Astrocyte of the hippocampus (primary cell): ENCODE results near the gene PDIA4.
"Not testable (repeated sequence)": the region's sequence is repeated elsewhere in the genome, so short reads cannot be mapped to it uniquely, and the experiment has no call there.

Source experiments
- DNase-seq: peaks from one replicate; pipeline ENCODE4 v3.0.0; 2011; ENCODE audit warnings: low read depth, low spot score

The PDIA4 gene

DNA sequence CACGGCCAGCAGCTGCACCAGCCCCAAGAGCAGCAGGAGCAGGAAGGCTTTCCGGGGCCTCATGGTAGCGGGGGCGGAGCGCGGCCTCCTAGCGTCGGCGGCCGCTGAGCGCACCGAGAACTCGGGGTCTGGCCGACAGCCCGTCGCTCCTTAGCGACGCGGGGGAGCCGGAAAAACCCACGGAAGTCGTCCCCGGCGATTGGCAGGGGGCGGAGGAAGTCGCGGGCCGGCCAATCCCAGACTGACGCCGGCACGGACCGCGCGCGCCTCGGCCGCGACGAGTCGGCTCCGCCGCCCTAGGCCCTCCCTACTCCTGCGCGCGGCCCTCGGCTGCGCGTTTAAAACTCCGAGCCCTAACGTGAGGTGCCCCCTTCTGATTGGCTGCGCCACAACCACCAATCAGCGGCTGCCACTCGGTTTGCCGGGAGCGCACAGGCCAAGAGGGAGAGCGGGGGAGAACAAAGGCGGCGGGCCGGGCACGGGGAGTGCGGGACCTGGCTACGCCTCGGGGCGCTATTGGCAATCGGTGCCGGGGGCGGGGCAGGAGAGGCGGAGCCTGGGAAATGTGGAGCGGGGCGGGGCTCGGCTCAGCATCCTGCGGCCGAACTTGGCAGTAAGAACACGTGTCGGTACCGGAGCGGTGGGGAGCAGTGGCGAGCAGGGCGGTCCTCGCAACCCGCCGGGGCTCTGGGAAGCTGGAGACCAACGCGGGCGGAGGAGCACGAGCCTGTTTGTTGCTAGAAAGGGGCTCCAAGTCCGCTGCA lies at the start of gene PDIA4:
Gene PDIA4, minus strand, starts transcription at position 160 of the 764 bp plus-strand sequence. Its CDS starts 97 bp downstream, at position 63.
- peak; percentile 100 for DNase-seq

DNA sequence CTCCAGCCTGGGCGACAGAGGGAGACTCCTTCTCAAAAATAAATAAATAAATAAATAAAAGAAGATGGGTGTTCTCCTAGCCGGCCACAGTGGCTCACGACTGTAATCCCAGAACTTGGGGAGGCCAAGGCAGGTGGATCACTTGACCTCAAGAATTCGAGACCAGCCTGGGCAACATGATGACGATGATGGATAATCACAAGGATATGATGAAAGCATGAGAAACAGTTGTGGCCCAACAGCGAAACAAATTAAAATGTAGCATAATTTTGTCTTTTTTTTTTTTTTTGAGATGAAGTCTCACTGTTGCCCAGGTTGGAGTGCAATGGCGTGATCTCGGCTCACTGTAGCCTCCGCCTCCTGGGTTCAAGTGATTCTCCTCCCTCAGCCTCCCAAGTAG lies 49.3 kb upstream of the PDIA4 start:
- no peak for DNase-seq

GRCh38 chr7:149075286-149075685 lies 47.0 kb upstream of the PDIA4 start:
- no peak for DNase-seq

- no peak for DNase-seq
Observed at GRCh38 chr7:149074116-149074885, 46.0 kb upstream of the PDIA4 start.

DNA sequence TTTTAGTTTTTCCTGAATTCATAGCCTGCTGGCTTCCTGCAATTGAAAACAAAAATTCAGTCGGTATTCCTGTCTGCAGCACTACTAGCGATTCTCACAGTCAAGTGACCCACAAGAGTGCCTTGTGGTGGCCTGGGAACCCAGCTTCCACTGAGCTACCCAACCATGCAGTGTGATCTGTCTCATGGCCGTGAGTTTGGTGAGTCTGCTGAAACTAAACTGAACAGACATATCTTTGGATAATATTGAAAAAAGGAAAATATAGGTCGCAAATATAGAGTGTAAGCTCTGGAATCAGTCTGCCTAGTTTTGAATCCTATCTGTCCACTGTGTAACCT lies 44.1 kb upstream of the PDIA4 start:
- DNase-seq = no peak

- peak; percentile 7 for DNase-seq
Observed at GRCh38 chr7:149071641-149072437, 43.5 kb upstream of the PDIA4 start.

DNA sequence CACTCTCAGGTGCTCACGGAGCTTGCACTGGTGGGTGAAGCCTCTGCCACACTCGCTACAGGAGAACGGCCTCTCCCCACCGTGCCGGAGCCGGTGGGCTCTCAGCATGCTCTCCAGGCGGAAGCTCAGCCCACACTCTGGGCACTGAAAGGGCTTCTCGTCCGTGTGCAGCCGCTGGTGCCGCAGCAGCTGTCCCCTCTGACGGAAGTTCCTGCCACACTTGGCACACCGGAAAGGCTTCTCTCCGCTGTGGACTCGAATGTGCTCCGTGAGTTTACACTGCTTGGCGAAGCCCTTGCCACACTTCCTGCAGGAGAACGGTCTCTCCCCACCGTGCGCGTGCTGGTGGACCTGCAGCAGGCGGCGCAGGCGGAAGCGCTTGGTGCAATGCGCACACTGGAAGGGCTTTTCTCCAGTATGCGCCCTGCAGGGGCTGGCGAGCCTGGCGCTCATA lies 42.9 kb upstream of the PDIA4 start:
- DNase-seq = no peak

GRCh38 chr7:149070372-149071125 lies 42.2 kb upstream of the PDIA4 start:
- no peak for DNase-seq

DNA sequence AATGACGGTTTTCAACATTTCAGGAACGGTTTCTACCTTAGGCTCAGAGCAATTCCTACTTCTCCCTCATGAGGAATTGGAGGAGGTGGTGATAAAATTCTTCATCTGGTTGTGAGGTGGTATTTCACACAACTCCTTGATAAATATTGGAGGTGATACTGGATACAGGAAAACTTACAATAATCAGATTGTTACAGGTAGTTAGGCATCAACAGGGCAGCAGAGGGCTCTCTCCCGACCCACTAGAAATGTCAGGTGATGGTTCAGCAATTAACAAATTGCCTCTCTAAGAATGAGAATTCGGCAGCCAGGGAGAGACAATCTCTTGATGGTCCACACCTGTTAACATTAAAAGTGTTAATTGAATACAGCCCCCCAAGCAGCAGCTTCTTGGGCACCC lies 39.6 kb upstream of the PDIA4 start:
- DNase-seq = no peak

DNA sequence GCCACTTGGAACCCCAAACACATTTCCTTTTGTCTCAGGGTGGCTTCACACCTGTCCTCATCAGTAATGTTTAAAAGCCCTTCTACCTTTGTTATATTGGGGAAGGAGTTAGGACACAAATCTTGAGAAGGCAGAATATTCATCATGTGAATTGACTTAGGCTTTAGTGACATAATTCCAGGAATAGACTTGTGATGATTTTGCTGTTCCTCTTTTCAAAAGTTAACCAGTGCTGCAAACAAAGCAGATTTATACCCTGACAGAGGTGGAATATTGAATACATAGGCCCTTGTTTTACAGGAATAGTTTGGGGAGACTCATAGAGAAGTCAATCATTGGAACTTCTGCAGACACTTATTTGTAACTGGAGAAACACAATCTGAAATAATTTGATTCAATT lies 35.2 kb upstream of the PDIA4 start:
- no peak for DNase-seq

- DNase-seq = not testable (repeated sequence)
Observed at GRCh38 chr7:149062217-149062899, 34.1 kb upstream of the PDIA4 start.

GRCh38 chr7:149060156-149060555 lies 31.9 kb upstream of the PDIA4 start:
- DNase-seq = peak; percentile 12

- DNase-seq = no peak
Observed at GRCh38 chr7:149053885-149054284, 25.6 kb upstream of the PDIA4 start.

GRCh38 chr7:149053384-149053783 lies 25.1 kb upstream of the PDIA4 start:
- no peak for DNase-seq

DNA sequence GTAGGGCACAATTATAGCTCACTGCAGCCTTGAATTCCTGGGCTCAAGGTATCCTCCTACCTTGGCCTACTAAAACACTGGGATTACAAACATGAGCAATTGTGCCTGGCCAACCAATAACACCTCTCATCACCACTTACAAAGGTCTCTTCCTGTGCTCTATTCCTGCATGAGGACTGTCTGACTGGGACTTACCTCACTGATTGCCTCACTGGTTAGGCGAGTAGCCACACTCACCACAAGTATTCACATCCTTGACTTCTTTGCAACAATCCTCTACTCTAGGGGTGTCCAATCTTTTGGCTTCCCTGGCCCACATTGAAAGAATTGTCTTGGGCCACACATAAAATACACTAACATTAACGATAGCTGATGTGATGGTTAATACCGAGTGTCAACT lies 22.6 kb upstream of the PDIA4 start:
- DNase-seq = peak; percentile 31

DNA sequence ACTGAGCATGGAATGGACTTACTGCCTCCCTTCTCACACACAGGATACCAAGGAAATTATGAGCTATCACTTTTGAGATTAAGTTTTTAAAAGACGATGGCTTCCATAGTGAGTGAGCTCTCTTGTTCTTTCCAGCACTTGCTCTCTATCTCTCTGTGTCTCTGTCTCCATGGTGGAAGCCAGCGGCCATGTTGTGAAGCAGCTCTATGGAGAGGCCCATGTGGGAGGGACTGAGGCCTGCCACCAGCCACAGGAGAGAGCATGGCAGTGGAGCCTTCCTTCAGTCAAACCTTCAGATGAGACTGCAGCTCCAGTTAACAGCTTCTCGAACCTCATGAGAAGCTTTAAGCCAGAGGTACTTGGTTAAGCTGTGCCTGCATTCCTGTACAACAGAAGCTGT lies 20.5 kb upstream of the PDIA4 start:
- no peak for DNase-seq

- DNase-seq = no peak
Observed at GRCh38 chr7:149046416-149046815, 18.1 kb upstream of the PDIA4 start.

DNA sequence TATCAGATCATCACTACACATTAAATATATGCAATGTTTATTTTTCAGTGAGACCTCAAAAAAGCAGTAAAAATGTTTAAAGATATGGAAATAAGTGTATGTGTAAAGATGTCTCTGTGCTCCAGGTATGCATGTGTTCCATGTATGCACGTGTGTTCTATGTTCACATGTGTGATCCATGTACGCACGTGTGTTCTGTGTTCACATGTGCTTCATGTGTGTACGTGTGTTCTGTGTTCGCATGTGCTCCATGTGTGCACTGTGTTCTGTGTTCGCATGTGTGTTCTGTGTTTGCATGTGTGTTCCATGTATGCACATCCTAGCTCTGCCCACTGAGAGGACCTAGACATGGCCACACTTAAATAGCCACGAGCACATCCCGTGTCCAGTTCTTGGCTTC lies 15.6 kb upstream of the PDIA4 start:
- DNase-seq = no peak

DNA sequence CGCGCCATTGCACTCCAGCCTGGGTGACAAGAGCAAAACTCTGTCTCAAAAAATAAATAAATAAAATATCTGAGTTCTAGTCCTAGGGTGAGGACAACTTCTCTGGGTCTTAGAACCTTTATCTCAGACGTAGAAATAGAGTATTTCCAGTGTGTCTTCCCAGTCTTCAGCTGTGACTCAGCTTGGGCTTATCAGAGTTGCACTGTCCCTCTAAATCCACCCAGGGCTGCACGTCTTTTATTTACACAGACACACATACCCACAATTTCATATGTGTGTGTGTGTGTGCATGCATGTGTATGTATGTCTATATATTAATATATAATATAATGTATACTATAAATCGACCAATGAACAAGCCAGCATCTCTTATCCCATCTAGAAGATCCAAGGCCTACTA lies 13.0 kb upstream of the PDIA4 start:
- DNase-seq = no peak

GRCh38 chr7:149038641-149039040 lies 10.3 kb upstream of the PDIA4 start:
- not testable (repeated sequence) for DNase-seq

- no peak for DNase-seq
Observed at GRCh38 chr7:149036676-149037075, 8.4 kb upstream of the PDIA4 start.
